Activated B cell treated with CpG ODN at 0.5 μM for 24 hours (primary cell): Measurements from ENCODE around the gene SLC2A4RG. TPM values are rescaled to one million over a fixed set of nuclear protein-coding genes. Genes with fewer than 3 reads are reported as not detected.

Experiments
- ATAC-seq: fragments of 200-7000 bp; cut with Tn5 transposase; one replicate; pipeline ENCODE4 v1.10.0; 2021; ENCODE audit warnings: low read depth, mild to moderate bottlenecking, moderate library complexity
- CTCF ChIA-PET: fragments of 350-600 bp; sonication (Branson Sonifier 250); formaldehyde crosslinking; loops from one replicate; lab custom pipeline; 2021; ENCODE audit warnings: antibody characterized with exemption; lab: Charles Lee
- POLR2A ChIA-PET: fragments of 350-600 bp; sonication (Branson Sonifier 250); formaldehyde crosslinking; loops from one replicate; lab custom pipeline; 2021; ENCODE audit warnings: antibody characterized with exemption; lab: Charles Lee
- DNase-seq: peaks from one replicate; pipeline ENCODE4 v3.0.0; 2022
- H3K27ac Mint-ChIP-seq: one replicate; pipeline ENCODE4 v1.8.0; 2020; ENCODE audit warnings: mixed read lengths
- H3K27me3 Mint-ChIP-seq: one replicate; pipeline ENCODE4 v1.8.0; 2021; ENCODE audit warnings: mixed read lengths
- H3K36me3 Mint-ChIP-seq: one replicate; pipeline ENCODE4 v1.8.0; 2021; ENCODE audit warnings: low read depth, mixed read lengths
- H3K4me1 Mint-ChIP-seq: one replicate; pipeline ENCODE4 v1.8.0; 2021; ENCODE audit warnings: mixed read lengths
- H3K4me3 Mint-ChIP-seq: one replicate; pipeline ENCODE4 v1.8.0; 2020; ENCODE audit warnings: mild to moderate bottlenecking, mixed read lengths
- H3K9me3 Mint-ChIP-seq: one replicate; pipeline ENCODE4 v1.8.0; 2020; ENCODE audit warnings: mixed read lengths
- CTCF ChIP-seq: fragments of 200-600 bp; IDR thresholded peaks from one replicate; pipeline ENCODE4 v1.8.0; 2022; ENCODE audit warnings: antibody characterized with exemption, mild to moderate bottlenecking
- intact Hi-C: fragments of 100-400 bp; cut with micrococcal nuclease; formaldehyde crosslinking; loops from one replicate; pipeline ENCODE4 v1.15.1; 2024
- total RNA-seq: library from RNA; stranded (reverse); gene quantifications from 2 replicates; pipeline ENCODE4 v1.2.3, GENCODE V29; 2022

Gene SLC2A4RG
- total RNA-seq, result 20.9 and 28.1 TPM in 2 replicates

- Mint-ChIP-seq H3K27ac (no peak within 1 kb of the TSS), H3K4me3 (peak within 1 kb of the TSS; percentile 48), H3K27me3 (no peaks in the 10 kb centered on the region), H3K36me3 (peaks cover 14% of the 10 kb centered on the region), H3K4me1 (peaks cover 28% of the 10 kb centered on the region), H3K9me3 (no peaks in the 10 kb centered on the region)
- POLR2A ChIA-PET, result interaction anchor here (0.6 to 1.8 kb wide), 10 partner anchors 31 to 218 kb away, joined by 3 to 14 read pairs (median 3); partner anchors contain the start of genes ARFRP1, GMEB2, HELZ2 and PPDPF
- CTCF ChIA-PET, result interaction anchor here (1.0 kb wide), 1 partner anchor 125 kb away, joined by 4 read pairs; the partner anchor contains the start of gene TPD52L2
- no peak for TF ChIP-seq CTCF
- intact Hi-C loops, result loop anchor here (1.0 to 10.0 kb wide), 7 partner anchors 33 to 202 kb away; partner anchors contain the start of genes ARFRP1, FNDC11, GMEB2 and PTK6
- ATAC-seq (peak; percentile 65), DNase-seq (peak; percentile 73)
Measured at GRCh38 chr20:63739130-63740069, at the start of gene SLC2A4RG. SLC2A4RG (plus strand) TSS chr20:63739776; CDS start chr20:63739913, 137 bp downstream.

- Mint-ChIP-seq H3K27me3 (no peaks in the 10 kb centered on the region), H3K4me1 (peaks cover 4% of the 10 kb centered on the region), H3K9me3 (no peaks in the 10 kb centered on the region), H3K4me3 (no peak overlapping the region), H3K27ac (no peak overlapping the region), H3K36me3 (peaks cover 4% of the 10 kb centered on the region)
- ChIA-PET POLR2A (interaction anchor here (0.6 kb wide), 1 partner anchor 147 kb away, joined by 3 read pairs; no protein-coding TSS in a partner anchor), CTCF (no interaction called here)
- intact Hi-C loops, result no loop called here
- ATAC-seq (no peak), DNase-seq (no peak)
- no peak for TF ChIP-seq CTCF
Measured at GRCh38 chr20:63690003-63690897, 49.3 kb upstream of the SLC2A4RG start.

GRCh38 chr20:63690898-63691710 is 48.5 kb upstream of the SLC2A4RG start:
- H3K4me1 Mint-ChIP-seq, result peaks cover 6% of the 10 kb centered on the region
- no peak overlapping the region for H3K27ac Mint-ChIP-seq
- no peak for TF ChIP-seq CTCF
- no peak overlapping the region for H3K4me3 Mint-ChIP-seq
- DNase-seq (no peak), ATAC-seq (no peak)
- ChIA-PET POLR2A (interaction anchor here (0.6 kb wide), 1 partner anchor 148 kb away, joined by 3 read pairs; no protein-coding TSS in a partner anchor), CTCF (no interaction called here)
- H3K9me3 Mint-ChIP-seq, result no peaks in the 10 kb centered on the region
- no peaks in the 10 kb centered on the region for H3K27me3 Mint-ChIP-seq
- intact Hi-C loops, result no loop called here
- peaks cover 4% of the 10 kb centered on the region for H3K36me3 Mint-ChIP-seq

- Mint-ChIP-seq H3K27me3 (no peaks in the 10 kb centered on the region), H3K36me3 (peaks cover 4% of the 10 kb centered on the region), H3K4me3 (no peak overlapping the region), H3K27ac (no peak overlapping the region), H3K9me3 (no peaks in the 10 kb centered on the region), H3K4me1 (peaks cover 11% of the 10 kb centered on the region)
- POLR2A ChIA-PET, result no interaction called here
- DNase-seq, result no peak
- intact Hi-C loops, result no loop called here
- CTCF ChIA-PET, result no interaction called here
- TF ChIP-seq CTCF, result no peak
- ATAC-seq, result no peak
Measured at GRCh38 chr20:63691711-63692435, 47.7 kb upstream of the SLC2A4RG start.
